BJ (cell line): ENCODE results near the gene PHACTR1. TPM values are rescaled to one million over a fixed set of nuclear protein-coding genes. Genes with fewer than 3 reads are reported as not detected.

Source experiments
- CTCF ChIA-PET: fragments of 350-600 bp; formaldehyde crosslinking; extraction: SDS; loops from one replicate; lab custom pipeline; 2021; ENCODE audit warnings: antibody characterized with exemption, inconsistent platforms; lab: Yijun Ruan, JAX
- POLR2A ChIA-PET: fragments of 300-600 bp; sonication (Branson Sonifier 250); formaldehyde crosslinking; extraction: SDS; loops from one replicate; lab custom pipeline; 2021; ENCODE audit warnings: antibody characterized with exemption; lab: Charles Lee
- DNase-seq: peaks from one replicate; pipeline ENCODE4 v3.0.0-alpha.2; 2011; ENCODE audit warnings: low read depth
- H3K27me3 ChIP-seq: 2 replicates; pipeline ENCODE4 v1.6.0; 2011; ENCODE audit warnings: low read length; ENCODE audit not compliant: control insufficient read depth, insufficient read depth
- H3K36me3 ChIP-seq: 2 replicates; pipeline ENCODE4 v1.5.1; 2011; ENCODE audit warnings: low read length; ENCODE audit not compliant: control insufficient read depth, insufficient read depth
- H3K4me3 ChIP-seq: 2 replicates; pipeline ENCODE4 v1.5.1; 2011; ENCODE audit warnings: low read depth, mild to moderate bottlenecking, control low read depth, low read length
- CTCF ChIP-seq: IDR thresholded peaks from 2 replicates; pipeline ENCODE4 v1.5.1; 2011; ENCODE audit warnings: low read depth, mild to moderate bottlenecking, control low read depth, inconsistent platforms, low read length, moderate library complexity; ENCODE audit not compliant: insufficient read depth
- polyA plus RNA-seq: library from polyadenylated mRNA; depleted of rRNA; stranded (reverse); fragments of >200 nt; gene quantifications from 2 replicates; pipeline ENCODE4 v1.2.3, GENCODE V29; 2011

The PHACTR1 gene
- polyA plus RNA-seq, 1 experiment = 0.40 TPM

- no peak for DNase-seq
- no peak for TF ChIP-seq CTCF
- CTCF ChIA-PET = no interaction called here
- Histone ChIP-seq H3K36me3 (no peaks in the 10 kb centered on the region), H3K4me3 (no peak overlapping the region), H3K27me3 (no peaks in the 10 kb centered on the region)
- POLR2A ChIA-PET = no interaction called here
Measured at GRCh38 chr6:13000537-13000936, 284.0 kb downstream of the PHACTR1 start.

- Histone ChIP-seq H3K4me3 (no peak overlapping the region), H3K36me3 (no peaks in the 10 kb centered on the region), H3K27me3 (no peaks in the 10 kb centered on the region)
- no peak for DNase-seq
- ChIA-PET CTCF (no interaction called here), POLR2A (no interaction called here)
- no peak for TF ChIP-seq CTCF
Measured at GRCh38 chr6:13001927-13002326, 285.4 kb downstream of the PHACTR1 start.

- no peak for DNase-seq
- Histone ChIP-seq H3K4me3 (no peak overlapping the region), H3K36me3 (no peaks in the 10 kb centered on the region), H3K27me3 (no peaks in the 10 kb centered on the region)
- CTCF ChIA-PET = no interaction called here
- no peak for TF ChIP-seq CTCF
- POLR2A ChIA-PET = no interaction called here
Measured at GRCh38 chr6:13004601-13005000, 288.0 kb downstream of the PHACTR1 start.

DNA sequence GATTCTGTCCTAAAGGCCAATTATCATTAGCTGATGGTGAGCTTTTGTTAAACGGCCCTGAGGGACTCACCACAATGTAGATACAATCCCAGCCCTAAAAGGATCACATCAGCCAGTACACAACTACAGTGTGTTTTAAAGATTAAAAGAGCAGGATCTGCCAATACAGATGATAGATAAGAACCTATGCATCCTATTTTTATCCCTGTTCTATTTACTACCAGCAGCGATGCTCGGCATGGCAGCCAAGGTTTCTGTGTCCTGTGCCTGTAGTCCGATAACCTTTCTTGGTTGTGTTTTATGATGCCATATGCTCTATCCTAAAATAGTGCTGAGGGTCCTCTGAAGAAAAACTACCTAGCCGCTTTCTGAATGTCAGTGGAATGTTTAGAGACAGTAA is 289.4 kb downstream of the PHACTR1 start:
- Histone ChIP-seq H3K36me3 (no peaks in the 10 kb centered on the region), H3K4me3 (no peak overlapping the region), H3K27me3 (no peaks in the 10 kb centered on the region)
- DNase-seq = no peak
- POLR2A ChIA-PET = no interaction called here
- TF ChIP-seq CTCF = no peak
- CTCF ChIA-PET = no interaction called here

DNA sequence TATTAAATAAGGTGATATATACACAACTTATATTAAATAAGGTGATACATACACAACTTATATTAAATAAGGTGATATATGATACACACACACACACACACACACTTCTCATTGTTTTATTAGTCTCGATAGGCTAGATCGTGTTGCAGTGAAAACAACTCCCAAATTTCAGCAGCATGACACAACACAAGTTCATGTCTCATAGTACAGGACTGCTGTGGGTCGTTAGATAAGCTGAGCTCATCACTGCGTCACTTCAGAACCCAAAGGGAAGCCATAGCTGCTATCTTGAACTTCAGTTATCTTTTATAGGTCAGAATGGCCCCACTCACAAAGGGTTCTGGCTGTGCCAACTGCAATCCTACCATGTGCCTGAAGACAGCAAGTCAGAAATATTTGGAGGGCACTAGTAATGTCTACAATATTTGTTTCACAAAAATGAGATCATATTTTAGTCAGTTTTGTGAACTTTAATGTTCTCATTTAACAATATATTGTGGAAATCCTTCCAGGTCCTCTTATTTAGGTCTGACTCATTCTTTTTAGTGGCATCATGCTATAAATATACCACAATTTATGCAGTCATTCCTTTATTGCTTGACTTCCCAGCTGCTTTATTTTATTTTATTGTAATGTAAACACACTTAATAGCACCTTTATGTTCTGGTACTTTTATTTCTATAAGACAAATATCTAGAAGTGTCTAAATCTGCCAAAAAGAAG is 290.2 kb downstream of the PHACTR1 start:
- no peaks in the 10 kb centered on the region for H3K36me3 ChIP-seq
- TF ChIP-seq CTCF = no peak
- H3K27me3 ChIP-seq = no peaks in the 10 kb centered on the region; the same call in 1 of the 2 replicates
- ChIA-PET POLR2A (no interaction called here), CTCF (no interaction called here)
- DNase-seq = peak; percentile 6
- no peak overlapping the region for H3K4me3 ChIP-seq
